Astrocyte (in vitro differentiated cells and primary cell): ENCODE measurements around the gene SCUBE1. TPM values are rescaled to one million over a fixed set of nuclear protein-coding genes. Genes with fewer than 3 reads are reported as not detected.

Source experiments
- DNase-seq: peaks from one replicate; pipeline ENCODE4 v3.0.0-alpha.2; 2010; ENCODE audit warnings: low read depth
- FAIRE-seq: peaks from 2 replicates; lab custom pipeline; 2011; peaks lifted over from hg19 to GRCh38; lab: Jason Lieb, UNC
- H2AFZ ChIP-seq: 2 replicates; pipeline ENCODE4 v1.6.0; 2012; ENCODE audit warnings: low read depth, low read length, inconsistent platforms
- H3K27ac ChIP-seq: 2 replicates; pipeline ENCODE4 v1.5.1; 2011; ENCODE audit warnings: low read depth, low read length, inconsistent platforms
- H3K27me3 ChIP-seq: 2 replicates; pipeline ENCODE4 v1.6.0; 2011; ENCODE audit warnings: low read length, inconsistent platforms; ENCODE audit not compliant: insufficient read depth
- H3K36me3 ChIP-seq: 2 replicates; pipeline ENCODE4 v1.5.1; 2011; ENCODE audit warnings: low read length, inconsistent platforms; ENCODE audit not compliant: insufficient read depth
- H3K4me1 ChIP-seq: 2 replicates; pipeline ENCODE4 v1.5.1; 2011; ENCODE audit warnings: low read length, inconsistent platforms; ENCODE audit not compliant: insufficient read depth
- H3K4me2 ChIP-seq: 2 replicates; pipeline ENCODE4 v1.6.0; 2012; ENCODE audit warnings: low read length, inconsistent platforms
- H3K4me3 ChIP-seq: 2 replicates; pipeline ENCODE4 v1.5.1; 2011; ENCODE audit warnings: low read depth, mild to moderate bottlenecking, low read length, inconsistent platforms; ENCODE audit not compliant: insufficient read depth
- H3K79me2 ChIP-seq: 2 replicates; pipeline ENCODE4 v1.6.0; 2012; ENCODE audit warnings: mild to moderate bottlenecking, low read length, inconsistent platforms; ENCODE audit not compliant: insufficient read depth
- H3K9ac ChIP-seq: 2 replicates; pipeline ENCODE4 v1.6.0; 2012; ENCODE audit warnings: mild to moderate bottlenecking, low read length, inconsistent platforms
- H3K9me3 ChIP-seq: 2 replicates; pipeline ENCODE4 v1.5.1; 2012; ENCODE audit warnings: low read depth, mild to moderate bottlenecking, low read length, inconsistent platforms; ENCODE audit not compliant: insufficient read depth
- H4K20me1 ChIP-seq: 2 replicates; pipeline ENCODE4 v1.6.0; 2012; ENCODE audit warnings: low read length, inconsistent platforms; ENCODE audit not compliant: insufficient read depth
- H3K27ac Mint-ChIP-seq: one replicate; pipeline ENCODE4 v1.8.0; 2021; ENCODE audit warnings: mild to moderate bottlenecking, mixed read lengths; ENCODE audit not compliant: unreplicated experiment
- H3K27me3 Mint-ChIP-seq: one replicate; pipeline ENCODE4 v1.8.0; 2021; ENCODE audit warnings: low read depth, mixed read lengths; ENCODE audit not compliant: unreplicated experiment
- H3K36me3 Mint-ChIP-seq: one replicate; pipeline ENCODE4 v1.8.0; 2021; ENCODE audit warnings: low read depth, mixed read lengths; ENCODE audit not compliant: unreplicated experiment
- H3K4me1 Mint-ChIP-seq: one replicate; pipeline ENCODE4 v1.8.0; 2021; ENCODE audit warnings: low read depth, mixed read lengths; ENCODE audit not compliant: unreplicated experiment
- H3K4me3 Mint-ChIP-seq: one replicate; pipeline ENCODE4 v1.8.0; 2021; ENCODE audit warnings: mild to moderate bottlenecking, moderate library complexity, mixed read lengths; ENCODE audit not compliant: unreplicated experiment
- H3K9me3 Mint-ChIP-seq: one replicate; pipeline ENCODE4 v1.8.0; 2021; ENCODE audit warnings: mild to moderate bottlenecking, mixed read lengths; ENCODE audit not compliant: unreplicated experiment
- CTCF ChIP-seq: IDR thresholded peaks from 2 replicates; pipeline ENCODE4 v1.5.1; 2011; ENCODE audit warnings: low read depth, mild to moderate bottlenecking, inconsistent platforms, low read length, moderate library complexity; ENCODE audit not compliant: insufficient read depth
- EZH2 ChIP-seq: IDR thresholded peaks from 2 replicates; pipeline ENCODE4 v1.6.1; 2012; ENCODE audit warnings: mild to moderate bottlenecking, low read length, inconsistent platforms; ENCODE audit not compliant: insufficient read depth
- total RNA-seq: library from RNA; stranded (reverse); gene quantifications from 2 replicates; pipeline ENCODE4 v1.2.1, GENCODE V29; 2021

SCUBE1 gene
- total RNA-seq, 1 donor from 2014 or later, result 0.07 TPM

GRCh38 chr22:43279867-43280522 lies 63.2 kb downstream of the SCUBE1 start:
- H3K27ac ChIP-seq, result no peak overlapping the region
- H3K4me1 ChIP-seq, result no peaks in the 10 kb centered on the region
- Mint-ChIP-seq H3K36me3 (no peaks in the 10 kb centered on the region), H3K9me3 (no peaks in the 10 kb centered on the region), H3K27me3 (peaks cover 67% of the 10 kb centered on the region), H3K27ac (no peak overlapping the region), H3K4me3 (no peak overlapping the region), H3K4me1 (peaks cover 12% of the 10 kb centered on the region)
- no peak overlapping the region for H3K4me3 ChIP-seq
- peaks cover 10% of the 10 kb centered on the region for H3K27me3 ChIP-seq
- FAIRE-seq (no peak), DNase-seq (no peak)
- H2AFZ ChIP-seq, result no peak overlapping the region
- no peaks in the 10 kb centered on the region for H3K36me3 ChIP-seq
- TF ChIP-seq CTCF, result no peak
- no peak for TF ChIP-seq EZH2
- no peaks in the 10 kb centered on the region for H4K20me1 ChIP-seq
- no peak overlapping the region for H3K4me2 ChIP-seq
- H3K9me3 ChIP-seq, result no peaks in the 10 kb centered on the region
- no peaks in the 10 kb centered on the region for H3K79me2 ChIP-seq
- H3K9ac ChIP-seq, result no peak overlapping the region

- Histone ChIP-seq H3K27ac (no peak overlapping the region), H4K20me1 (no peaks in the 10 kb centered on the region), H3K79me2 (no peaks in the 10 kb centered on the region), H3K9me3 (no peaks in the 10 kb centered on the region), H3K4me3 (no peak overlapping the region), H3K4me1 (no peaks in the 10 kb centered on the region), H3K4me2 (no peak overlapping the region), H3K9ac (no peak overlapping the region), H3K27me3 (peaks cover 5% of the 10 kb centered on the region), H2AFZ (no peak overlapping the region), H3K36me3 (no peaks in the 10 kb centered on the region)
- no peak for DNase-seq
- Mint-ChIP-seq H3K36me3 (no peaks in the 10 kb centered on the region), H3K9me3 (no peaks in the 10 kb centered on the region), H3K27ac (no peak overlapping the region), H3K4me3 (no peak overlapping the region), H3K4me1 (peaks cover 12% of the 10 kb centered on the region), H3K27me3 (peaks cover 53% of the 10 kb centered on the region)
- FAIRE-seq, result no peak
- TF ChIP-seq EZH2, result no peak
Measured at GRCh38 chr22:43277987-43278601, 65.1 kb downstream of the SCUBE1 start.

- Mint-ChIP-seq H3K9me3 (no peaks in the 10 kb centered on the region), H3K4me3 (no peak overlapping the region), H3K36me3 (no peaks in the 10 kb centered on the region), H3K4me1 (peaks cover 12% of the 10 kb centered on the region), H3K27ac (peak overlapping the region; percentile 18), H3K27me3 (peaks cover 55% of the 10 kb centered on the region)
- Histone ChIP-seq H4K20me1 (no peaks in the 10 kb centered on the region), H3K27ac (no peak overlapping the region), H2AFZ (no peak overlapping the region), H3K79me2 (no peaks in the 10 kb centered on the region), H3K4me1 (no peaks in the 10 kb centered on the region), H3K27me3 (peaks cover 1% of the 10 kb centered on the region), H3K4me3 (no peak overlapping the region), H3K9me3 (no peaks in the 10 kb centered on the region), H3K36me3 (no peaks in the 10 kb centered on the region), H3K9ac (no peak overlapping the region), H3K4me2 (no peak overlapping the region)
- DNase-seq (no peak), FAIRE-seq (no peak)
- TF ChIP-seq CTCF (no peak), EZH2 (no peak)
Measured at GRCh38 chr22:43277091-43277490, 66.1 kb downstream of the SCUBE1 start.
